SH-SY5Y (cell line): Measurements from ENCODE around the gene HBP1.

Experiments used
- GATA2 ChIP-seq: IDR thresholded peaks from 2 replicates; pipeline ENCODE4 v1.6.1; 2011; ENCODE audit warnings: mild to moderate bottlenecking, low read depth, low read length
- GATA3 ChIP-seq: IDR thresholded peaks from 2 replicates; pipeline ENCODE4 v1.6.1; 2011; ENCODE audit warnings: low read depth, mild to moderate bottlenecking, low read length, moderate library complexity

DNA sequence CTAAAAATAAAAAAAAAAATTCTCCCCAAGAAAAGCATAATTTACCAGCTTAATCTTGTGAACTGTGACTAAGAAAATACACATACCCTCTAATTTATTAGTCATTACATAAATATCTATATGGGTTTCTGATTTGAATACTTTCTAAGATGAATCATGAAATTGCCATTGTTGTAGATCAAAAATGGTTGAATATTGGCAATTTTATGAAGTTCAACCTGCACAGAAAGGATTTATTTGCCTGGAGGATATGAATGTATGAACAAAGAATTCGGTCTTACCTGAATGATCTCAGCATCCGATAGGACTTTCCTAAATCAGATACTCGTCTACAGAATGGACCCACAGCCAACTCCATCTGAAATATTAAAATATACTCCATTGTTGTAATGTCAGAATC lies 61.5 kb downstream of the HBP1 start:
- TF ChIP-seq GATA2 = no peak
- no peak for TF ChIP-seq GATA3
